NCI-H2107 treated with DMSO at 0.1 percent for 48 hours (cell line): ENCODE measurements around the gene NXPH4.

Source experiments
- DNase-seq: peaks from one replicate; lab custom pipeline; 2025; ENCODE audit not compliant: unreplicated experiment; lab: John Stamatoyannopoulos, UW

Gene NXPH4

DNA sequence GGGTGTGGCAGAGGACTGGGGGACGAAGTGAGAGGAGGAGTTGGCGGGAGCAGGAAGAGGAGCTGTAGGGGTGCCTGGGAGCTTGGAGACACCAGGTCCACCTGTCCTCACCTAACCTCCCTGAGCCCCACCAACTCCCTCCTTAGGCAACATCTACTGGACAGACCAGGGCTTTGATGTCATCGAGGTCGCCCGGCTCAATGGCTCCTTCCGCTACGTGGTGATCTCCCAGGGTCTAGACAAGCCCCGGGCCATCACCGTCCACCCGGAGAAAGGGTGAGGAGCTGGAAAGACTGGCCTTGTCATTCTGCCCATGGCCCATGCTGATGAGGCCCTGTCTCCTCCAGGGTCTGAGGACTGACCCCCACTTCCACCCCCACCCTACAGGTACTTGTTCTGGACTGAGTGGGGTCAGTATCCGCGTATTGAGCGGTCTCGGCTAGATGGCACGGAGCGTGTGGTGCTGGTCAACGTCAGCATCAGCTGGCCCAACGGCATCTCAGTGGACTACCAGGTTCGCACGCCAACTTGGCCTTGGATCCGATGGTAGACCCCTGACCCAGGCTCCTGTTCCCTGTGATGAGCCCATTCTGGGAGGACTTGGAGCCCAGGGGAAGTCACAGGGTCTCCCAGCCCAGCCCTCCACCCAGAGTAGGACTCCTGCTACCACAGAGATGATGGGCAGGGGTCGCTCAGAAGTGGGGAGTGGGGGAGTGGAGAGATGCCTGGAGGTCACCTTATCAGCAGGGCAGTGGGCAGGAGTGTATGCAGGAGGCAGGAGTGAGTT, 32.5 kb upstream of the NXPH4 start:
- no peak for DNase-seq

DNA sequence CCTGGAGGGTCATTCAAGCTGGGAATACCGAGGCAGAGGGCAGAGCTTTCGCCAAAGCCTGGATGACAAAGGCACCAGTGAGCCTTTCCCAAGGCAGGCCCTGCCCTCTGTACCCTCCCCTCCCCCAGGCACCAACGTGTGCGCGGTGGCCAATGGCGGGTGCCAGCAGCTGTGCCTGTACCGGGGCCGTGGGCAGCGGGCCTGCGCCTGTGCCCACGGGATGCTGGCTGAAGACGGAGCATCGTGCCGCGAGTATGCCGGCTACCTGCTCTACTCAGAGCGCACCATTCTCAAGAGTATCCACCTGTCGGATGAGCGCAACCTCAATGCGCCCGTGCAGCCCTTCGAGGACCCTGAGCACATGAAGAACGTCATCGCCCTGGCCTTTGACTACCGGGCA, 31.2 kb upstream of the NXPH4 start:
- no peak for DNase-seq

DNA sequence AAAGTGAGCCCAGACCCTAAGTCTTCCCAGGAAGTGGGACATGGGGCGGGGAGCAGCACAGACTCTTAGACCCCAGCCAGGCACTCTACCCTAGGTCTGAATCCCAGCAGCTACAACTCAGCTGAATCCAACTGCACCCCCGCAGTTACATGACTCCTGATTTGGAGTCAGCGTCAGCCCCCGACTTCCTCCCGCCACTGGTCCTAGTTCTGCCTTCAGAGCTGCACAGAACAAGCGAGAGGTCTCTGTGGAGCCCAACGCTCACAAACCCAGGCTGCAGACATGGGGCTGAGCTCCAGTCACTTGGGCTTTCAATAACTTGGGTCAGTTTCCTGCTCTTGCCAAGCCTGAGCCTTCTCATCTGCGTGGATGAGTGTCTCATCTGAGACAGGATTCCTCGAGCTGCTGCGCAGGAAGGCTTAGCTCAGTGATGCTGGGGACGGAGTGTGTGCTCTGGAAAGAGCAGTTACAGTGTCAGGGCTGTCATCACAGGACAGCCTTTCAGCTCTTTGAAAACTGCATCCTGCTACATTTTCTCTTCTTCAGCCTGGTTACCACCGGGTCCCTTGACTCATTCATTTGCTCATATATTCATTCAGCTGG, 30.6 kb upstream of the NXPH4 start:
- no peak for DNase-seq

DNA sequence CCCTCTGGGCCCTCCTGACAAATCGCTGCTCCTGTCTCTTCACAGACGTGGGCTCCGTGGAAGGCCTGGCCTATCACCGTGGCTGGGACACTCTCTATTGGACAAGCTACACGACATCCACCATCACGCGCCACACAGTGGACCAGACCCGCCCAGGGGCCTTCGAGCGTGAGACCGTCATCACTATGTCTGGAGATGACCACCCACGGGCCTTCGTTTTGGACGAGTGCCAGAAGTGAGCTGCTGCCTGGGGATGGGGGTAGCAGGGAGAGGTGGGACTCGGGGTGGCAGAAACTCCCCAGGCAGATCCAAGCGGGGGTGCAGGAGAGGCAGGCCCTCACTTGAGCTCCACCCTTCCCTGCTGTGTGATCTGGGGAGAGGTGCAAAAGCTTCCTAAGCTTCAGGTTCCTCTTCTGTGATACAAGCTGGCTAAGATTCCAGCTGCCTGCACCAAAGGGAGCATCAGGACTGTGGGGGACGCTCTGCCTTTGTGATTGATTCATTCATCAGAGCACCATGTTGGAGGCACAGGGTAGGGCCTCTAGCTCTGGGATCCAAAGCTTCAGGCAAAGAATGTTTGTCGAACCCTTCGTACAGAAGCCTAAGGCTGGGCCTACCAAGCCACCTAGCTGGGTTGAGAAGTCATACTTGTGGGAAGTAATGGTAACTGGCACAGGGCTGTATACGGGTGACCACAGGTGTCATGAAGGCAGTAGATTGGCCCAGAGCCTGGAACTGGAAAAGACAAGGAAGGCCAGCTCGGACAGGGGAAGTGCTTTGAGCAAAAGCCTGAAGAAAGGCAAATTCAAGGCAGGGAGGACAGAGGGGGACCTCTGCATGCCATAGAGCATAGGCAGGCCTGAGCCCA, 29.1 kb upstream of the NXPH4 start:
- no peak for DNase-seq

DNA sequence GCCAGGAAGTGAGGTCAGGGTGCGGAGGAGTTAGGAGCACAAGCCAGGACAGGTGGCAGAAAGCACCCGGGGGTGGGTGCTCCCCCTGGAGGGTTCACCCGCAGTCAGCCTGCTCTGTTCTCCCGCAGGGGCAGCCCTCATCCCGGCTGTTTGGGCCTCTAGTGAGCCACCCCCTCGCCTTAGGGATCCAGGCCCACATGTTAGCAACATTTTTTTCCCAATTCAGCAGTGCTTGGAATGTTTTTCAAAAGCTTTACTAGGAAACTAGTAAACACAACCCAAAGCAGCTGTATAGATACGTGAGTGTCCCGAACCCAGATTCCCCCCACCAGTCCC, 28.5 kb upstream of the NXPH4 start:
- DNase-seq: no peak

DNA sequence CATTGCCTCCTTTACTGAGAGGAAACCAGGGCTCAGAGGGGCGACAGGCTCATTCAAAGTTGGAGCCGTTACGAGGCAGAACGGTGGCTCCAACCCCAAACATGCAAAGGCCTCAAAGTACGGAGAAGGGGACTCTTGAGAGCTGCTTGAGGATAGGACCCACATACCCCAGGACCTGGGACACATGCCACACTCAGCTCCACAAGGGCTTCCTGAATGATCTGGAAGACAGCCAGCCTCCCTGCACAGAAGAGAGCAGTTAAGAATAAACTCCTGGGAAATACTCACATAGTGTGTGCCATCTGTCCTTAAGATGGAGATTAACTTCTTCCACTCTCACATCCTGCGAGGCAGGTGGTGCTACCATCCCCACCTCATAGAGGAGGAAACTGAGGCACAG, 26.6 kb upstream of the NXPH4 start:
- DNase-seq: no peak

DNA sequence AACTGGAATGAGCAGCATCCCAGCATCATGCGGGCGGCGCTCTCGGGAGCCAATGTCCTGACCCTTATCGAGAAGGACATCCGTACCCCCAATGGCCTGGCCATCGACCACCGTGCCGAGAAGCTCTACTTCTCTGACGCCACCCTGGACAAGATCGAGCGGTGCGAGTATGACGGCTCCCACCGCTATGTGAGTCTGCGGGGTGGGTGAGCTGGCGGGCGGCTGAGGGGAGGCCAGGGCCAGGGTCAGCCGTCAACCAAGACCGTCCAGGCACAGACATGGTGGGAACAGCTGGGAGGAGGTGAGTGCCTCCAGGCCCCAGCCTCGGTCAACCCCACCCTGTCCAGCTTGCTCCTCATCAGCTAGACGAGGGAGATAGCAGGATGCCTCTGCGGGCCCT, 25.8 kb upstream of the NXPH4 start:
- DNase-seq: no peak

DNA sequence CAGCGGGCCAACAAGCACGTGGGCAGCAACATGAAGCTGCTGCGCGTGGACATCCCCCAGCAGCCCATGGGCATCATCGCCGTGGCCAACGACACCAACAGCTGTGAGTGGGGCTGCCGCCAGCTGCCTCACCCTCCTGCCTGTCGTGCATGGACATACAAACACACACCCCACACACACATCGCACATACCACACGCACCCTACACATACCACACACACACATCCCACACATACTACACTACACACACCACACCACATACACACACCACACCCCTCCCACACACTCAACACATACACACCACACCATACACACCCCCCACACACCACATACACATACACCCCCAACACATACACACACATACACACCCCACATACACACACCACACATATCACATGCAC, 25.2 kb upstream of the NXPH4 start:
- no peak for DNase-seq

DNA sequence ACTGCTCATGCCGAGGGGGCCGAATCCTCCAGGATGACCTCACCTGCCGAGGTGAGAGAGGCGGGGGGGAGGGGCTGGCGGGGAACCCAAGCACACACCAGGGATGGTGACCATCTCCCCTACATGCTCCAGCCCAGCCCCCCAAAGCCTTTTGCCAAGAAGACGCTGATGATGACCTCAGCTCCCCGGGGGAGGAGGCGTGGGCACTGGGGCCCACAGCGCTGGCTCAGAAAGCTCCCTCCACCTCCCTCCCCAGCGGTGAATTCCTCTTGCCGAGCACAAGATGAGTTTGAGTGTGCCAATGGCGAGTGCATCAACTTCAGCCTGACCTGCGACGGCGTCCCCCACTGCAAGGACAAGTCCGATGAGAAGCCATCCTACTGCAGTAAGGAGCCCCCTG, 23.7 kb upstream of the NXPH4 start:
- DNase-seq: no peak

DNA sequence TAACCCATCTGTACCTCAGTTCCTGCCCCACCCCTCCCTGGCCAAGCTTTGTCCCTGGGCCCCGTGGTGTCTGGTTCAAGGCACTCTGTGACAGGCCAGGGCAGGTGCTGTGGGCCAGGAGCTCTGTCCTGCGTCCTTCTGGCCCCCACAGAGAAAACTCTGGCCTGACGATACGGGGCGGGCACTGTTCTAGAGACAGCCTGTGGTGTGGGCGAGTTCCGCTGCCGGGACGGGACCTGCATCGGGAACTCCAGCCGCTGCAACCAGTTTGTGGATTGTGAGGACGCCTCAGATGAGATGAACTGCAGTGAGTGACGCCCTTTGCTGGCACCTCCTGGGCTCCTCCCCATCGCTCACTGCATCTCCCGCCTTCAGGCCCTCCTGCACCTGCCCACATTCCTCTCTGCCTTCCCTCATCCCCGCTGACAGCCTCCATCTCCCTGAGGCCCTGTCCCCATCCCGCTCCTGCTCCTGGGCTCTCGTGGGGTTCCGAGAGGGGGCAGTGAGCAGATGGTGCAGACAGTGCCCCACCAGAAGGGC, 22.8 kb upstream of the NXPH4 start:
- no peak for DNase-seq

DNA sequence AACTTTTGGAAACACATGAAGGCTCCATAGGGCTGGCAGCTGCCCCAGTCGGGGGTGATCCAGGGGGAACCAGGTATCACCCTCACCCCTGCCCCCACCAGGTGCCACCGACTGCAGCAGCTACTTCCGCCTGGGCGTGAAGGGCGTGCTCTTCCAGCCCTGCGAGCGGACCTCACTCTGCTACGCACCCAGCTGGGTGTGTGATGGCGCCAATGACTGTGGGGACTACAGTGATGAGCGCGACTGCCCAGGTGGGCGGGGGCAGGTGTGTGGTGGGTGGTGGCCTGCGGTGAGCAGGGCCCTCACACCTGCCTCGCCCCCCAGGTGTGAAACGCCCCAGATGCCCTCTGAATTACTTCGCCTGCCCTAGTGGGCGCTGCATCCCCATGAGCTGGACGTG, 22.3 kb upstream of the NXPH4 start:
- no peak for DNase-seq

DNA sequence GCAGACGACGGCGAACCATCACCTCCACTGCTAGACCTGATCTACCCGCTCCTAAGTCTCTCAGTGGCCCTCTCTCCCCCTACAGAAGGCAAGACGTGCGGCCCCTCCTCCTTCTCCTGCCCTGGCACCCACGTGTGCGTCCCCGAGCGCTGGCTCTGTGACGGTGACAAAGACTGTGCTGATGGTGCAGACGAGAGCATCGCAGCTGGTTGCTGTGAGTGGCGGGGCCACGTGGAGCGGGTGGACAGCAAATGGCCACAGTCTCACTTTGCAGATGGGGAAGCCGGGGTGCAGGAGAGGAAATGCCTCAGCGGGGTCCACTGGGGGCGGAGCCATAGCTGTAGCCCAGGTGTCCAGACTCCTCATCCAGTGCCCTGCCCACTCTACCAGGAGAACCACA, 21.4 kb upstream of the NXPH4 start:
- no peak for DNase-seq

DNA sequence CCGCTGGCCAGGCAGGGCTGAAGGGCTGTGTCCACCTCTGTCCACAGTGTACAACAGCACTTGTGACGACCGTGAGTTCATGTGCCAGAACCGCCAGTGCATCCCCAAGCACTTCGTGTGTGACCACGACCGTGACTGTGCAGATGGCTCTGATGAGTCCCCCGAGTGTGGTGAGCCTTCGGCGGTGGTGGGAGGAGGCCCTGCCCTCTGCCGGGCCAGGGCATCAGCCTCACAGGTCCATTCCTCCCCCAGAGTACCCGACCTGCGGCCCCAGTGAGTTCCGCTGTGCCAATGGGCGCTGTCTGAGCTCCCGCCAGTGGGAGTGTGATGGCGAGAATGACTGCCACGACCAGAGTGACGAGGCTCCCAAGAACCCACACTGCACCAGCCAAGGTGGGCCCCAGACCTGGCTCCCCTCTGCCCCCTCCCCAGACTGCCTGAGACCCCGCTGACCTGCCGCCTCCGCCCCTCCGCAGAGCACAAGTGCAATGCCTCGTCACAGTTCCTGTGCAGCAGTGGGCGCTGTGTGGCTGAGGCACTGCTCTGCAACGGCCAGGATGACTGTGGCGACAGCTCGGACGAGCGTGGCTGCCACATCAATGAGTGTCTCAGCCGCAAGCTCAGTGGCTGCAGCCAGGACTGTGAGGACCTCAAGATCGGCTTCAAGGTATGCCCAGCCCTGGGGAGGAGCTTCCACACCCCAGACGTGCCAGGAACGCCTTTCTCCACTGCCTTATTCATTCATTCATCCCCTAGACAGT, 20.8 kb upstream of the NXPH4 start:
- DNase-seq: no peak

DNA sequence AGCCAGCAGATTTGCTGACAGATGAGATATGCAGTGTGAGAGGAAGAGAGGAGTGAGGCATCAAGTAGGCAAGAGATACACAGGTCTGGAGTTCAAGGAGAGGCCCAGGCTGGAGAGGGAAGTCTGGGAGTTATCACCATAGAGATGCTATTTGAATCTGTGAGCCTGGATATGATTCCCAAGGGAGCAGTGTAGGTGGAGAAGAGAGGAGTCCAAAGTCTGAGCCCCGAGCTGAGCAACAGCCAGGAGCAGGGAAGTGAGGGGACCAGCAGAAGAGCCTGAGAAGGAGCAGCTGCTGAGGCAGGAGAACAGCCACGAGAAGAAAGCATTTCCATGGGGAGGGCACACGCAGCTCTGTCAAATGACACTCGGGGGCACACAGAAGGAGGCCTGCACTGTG, 20.2 kb upstream of the NXPH4 start:
- no peak for DNase-seq

DNA sequence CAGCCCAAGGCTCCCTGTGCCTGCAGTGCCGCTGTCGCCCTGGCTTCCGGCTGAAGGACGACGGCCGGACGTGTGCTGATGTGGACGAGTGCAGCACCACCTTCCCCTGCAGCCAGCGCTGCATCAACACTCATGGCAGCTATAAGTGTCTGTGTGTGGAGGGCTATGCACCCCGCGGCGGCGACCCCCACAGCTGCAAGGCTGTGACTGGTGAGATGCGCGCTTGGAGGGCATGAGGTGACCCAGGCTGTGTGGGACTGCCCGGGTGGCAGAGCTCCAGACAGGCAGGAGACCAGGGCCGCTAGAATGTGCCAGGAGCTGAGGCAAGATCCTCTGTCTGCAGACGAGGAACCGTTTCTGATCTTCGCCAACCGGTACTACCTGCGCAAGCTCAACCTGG, 19.6 kb upstream of the NXPH4 start:
- DNase-seq: no peak

DNA sequence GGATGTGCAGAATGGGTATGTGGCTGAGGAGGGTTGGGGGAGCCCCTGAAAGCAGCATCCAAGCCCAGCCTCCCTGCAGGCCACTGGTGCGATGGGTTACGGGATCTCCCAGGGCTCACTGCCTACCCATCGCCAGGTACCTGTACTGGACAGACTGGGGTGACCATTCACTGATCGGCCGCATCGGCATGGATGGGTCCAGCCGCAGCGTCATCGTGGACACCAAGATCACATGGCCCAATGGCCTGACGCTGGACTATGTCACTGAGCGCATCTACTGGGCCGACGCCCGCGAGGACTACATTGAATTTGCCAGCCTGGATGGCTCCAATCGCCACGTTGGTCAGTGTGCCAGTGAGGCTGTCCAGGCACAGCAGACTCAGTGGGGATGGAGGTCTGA, 18.3 kb upstream of the NXPH4 start:
- no peak for DNase-seq

DNA sequence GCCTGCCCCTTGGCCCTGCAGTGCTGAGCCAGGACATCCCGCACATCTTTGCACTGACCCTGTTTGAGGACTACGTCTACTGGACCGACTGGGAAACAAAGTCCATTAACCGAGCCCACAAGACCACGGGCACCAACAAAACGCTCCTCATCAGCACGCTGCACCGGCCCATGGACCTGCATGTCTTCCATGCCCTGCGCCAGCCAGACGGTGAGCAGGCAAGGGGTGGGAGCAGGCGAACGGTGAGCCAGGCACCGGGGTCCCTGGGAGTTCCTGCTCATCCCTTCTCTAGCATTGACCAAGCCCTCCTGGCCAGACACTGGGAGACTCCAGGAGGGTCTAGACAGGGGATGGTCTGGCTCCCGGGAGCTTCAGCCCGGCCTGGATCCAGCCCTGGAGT, 17.4 kb upstream of the NXPH4 start:
- DNase-seq: no peak

DNA sequence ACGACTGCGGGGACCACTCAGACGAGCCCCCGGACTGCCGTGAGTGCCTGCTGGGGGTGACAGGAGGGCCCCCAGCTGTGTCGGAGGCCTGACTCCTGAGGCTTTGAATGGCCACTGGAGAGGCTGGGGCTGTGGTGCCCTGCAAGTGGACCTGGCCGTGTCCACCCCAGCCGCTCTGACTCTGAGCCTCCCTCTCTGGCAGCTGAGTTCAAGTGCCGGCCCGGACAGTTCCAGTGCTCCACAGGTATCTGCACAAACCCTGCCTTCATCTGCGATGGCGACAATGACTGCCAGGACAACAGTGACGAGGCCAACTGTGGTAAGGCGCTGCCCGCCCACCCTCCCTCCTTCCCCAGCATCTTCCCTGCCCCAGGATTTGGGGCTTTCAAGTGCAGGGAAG, 16.1 kb upstream of the NXPH4 start:
- no peak for DNase-seq

DNA sequence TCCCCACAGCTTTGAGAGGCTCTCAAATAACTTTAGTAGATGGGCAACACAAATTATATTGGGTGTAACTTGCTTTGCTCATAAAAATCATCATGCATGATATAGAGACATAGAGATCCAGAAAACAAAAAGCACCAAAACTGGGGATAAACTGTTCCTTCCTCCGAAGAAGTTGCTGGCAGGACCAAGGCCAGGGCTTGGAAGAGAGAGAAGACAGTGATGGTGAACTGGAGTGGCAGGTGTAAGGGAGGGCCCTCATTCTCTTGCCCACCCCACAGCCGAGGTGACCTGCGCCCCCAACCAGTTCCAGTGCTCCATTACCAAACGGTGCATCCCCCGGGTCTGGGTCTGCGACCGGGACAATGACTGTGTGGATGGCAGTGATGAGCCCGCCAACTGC, 15.4 kb upstream of the NXPH4 start:
- no peak for DNase-seq

DNA sequence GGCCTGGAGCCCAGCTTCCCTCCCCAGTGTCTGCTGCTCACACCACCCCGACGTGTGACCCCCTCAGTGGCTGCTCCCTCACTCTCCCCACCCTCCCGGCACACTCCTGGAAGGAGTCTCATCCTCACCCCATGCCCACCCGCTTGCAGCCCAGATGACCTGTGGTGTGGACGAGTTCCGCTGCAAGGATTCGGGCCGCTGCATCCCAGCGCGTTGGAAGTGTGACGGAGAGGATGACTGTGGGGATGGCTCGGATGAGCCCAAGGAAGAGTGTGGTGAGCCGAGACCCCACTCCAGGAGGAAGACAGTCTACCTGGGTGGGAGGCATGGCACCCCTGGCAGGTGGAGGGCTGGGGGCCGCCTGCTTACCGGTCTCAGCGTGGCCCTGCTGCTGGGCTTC, 15.0 kb upstream of the NXPH4 start:
- no peak for DNase-seq

DNA sequence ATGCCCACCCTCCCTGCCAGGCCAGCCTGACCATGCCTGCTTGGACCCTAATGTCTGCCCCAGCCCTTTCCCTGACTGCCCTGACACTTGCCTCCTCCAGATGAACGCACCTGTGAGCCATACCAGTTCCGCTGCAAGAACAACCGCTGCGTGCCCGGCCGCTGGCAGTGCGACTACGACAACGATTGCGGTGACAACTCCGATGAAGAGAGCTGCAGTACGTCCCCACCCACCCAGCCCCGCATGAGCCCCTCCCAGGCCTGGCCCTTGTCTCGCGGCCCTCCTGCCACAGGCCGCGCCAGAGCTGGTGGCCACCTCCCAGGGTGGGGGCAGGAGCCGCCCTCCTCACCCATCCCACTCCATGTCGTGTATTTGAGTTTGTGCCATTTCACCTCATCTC, 14.3 kb upstream of the NXPH4 start:
- DNase-seq: no peak
